Mucosa of rectum (tissue), 2 donors: ENCODE data around the gene BTBD2.

ENCODE experiments used
- H3K27ac ChIP-seq, 2 donors: one replicate each; pipeline ENCODE4 v1.7.0; 2013; ENCODE audit warnings: inconsistent platforms in 2 of 2, low read depth in 2 of 2, low read length in 2 of 2
- H3K27me3 ChIP-seq, 2 donors: one replicate each; pipeline ENCODE4 v1.7.0; 2013; ENCODE audit warnings: low read length in 2 of 2; ENCODE audit not compliant: control insufficient read depth in 2 of 2, insufficient read depth in 2 of 2
- H3K36me3 ChIP-seq, 2 donors: one replicate each; pipeline ENCODE4 v1.7.0; 2013; ENCODE audit warnings: low read length in 2 of 2; ENCODE audit not compliant: control insufficient read depth in 2 of 2, insufficient read depth in 2 of 2
- H3K4me1 ChIP-seq, 2 donors: one replicate each; pipeline ENCODE4 v1.7.0; 2013; ENCODE audit warnings: low read length in 2 of 2, mild to moderate bottlenecking in 1 of 2; ENCODE audit not compliant: control insufficient read depth in 2 of 2, insufficient read depth in 2 of 2
- H3K4me3 ChIP-seq, 2 donors: one replicate each; pipeline ENCODE4 v1.7.0; 2013; ENCODE audit warnings: low read length in 2 of 2
- H3K9ac ChIP-seq, 2 donors: one replicate each; pipeline ENCODE4 v1.7.0; 2013; ENCODE audit warnings: low read length in 2 of 2, low read depth in 1 of 2, mild to moderate bottlenecking in 1 of 2
- H3K9me3 ChIP-seq, 2 donors: one replicate each; pipeline ENCODE4 v1.7.0; 2013; ENCODE audit warnings: low read length in 2 of 2; ENCODE audit not compliant: control insufficient read depth in 2 of 2
- donor health status: healthy.
- donor health status: Normal muscosa, but diverticular disease.

Gene BTBD2

GRCh38 chr19:1938071-1938470, 77.4 kb downstream of the BTBD2 start:
- Histone ChIP-seq H3K9me3 (peaks cover 0 to 3% of the 10 kb centered on the region in 2 donors), H3K4me3 (no peak overlapping the region), H3K9ac (no peak overlapping the region), H3K36me3 (no peaks in the 10 kb centered on the region), H3K27me3 (no peaks in the 10 kb centered on the region), H3K27ac (no peak overlapping the region), H3K4me1 (peaks cover 14 to 23% of the 10 kb centered on the region in 2 donors)

GRCh38 chr19:1936916-1937610, 78.5 kb downstream of the BTBD2 start:
- H3K4me3 ChIP-seq: no peak overlapping the region
- peaks cover 0 to 3% of the 10 kb centered on the region in 2 donors for H3K9me3 ChIP-seq
- peaks cover 9 to 18% of the 10 kb centered on the region in 2 donors for H3K4me1 ChIP-seq
- H3K27ac ChIP-seq: no peak overlapping the region
- H3K36me3 ChIP-seq: no peaks in the 10 kb centered on the region
- no peaks in the 10 kb centered on the region for H3K27me3 ChIP-seq
- no peak overlapping the region for H3K9ac ChIP-seq

GRCh38 chr19:1936430-1936829, 79.1 kb downstream of the BTBD2 start:
- no peaks in the 10 kb centered on the region for H3K36me3 ChIP-seq
- H3K27me3 ChIP-seq: no peaks in the 10 kb centered on the region
- H3K9ac ChIP-seq: peak overlapping the region in 1 of 2 donors; percentile 35
- peaks cover 0 to 3% of the 10 kb centered on the region in 2 donors for H3K9me3 ChIP-seq
- H3K27ac ChIP-seq: no peak overlapping the region
- no peak overlapping the region for H3K4me3 ChIP-seq
- peaks cover 9 to 18% of the 10 kb centered on the region in 2 donors for H3K4me1 ChIP-seq

GRCh38 chr19:1935484-1936208, 79.9 kb downstream of the BTBD2 start:
- Histone ChIP-seq H3K36me3 (no peaks in the 10 kb centered on the region), H3K9me3 (peaks cover 0 to 3% of the 10 kb centered on the region in 2 donors), H3K4me3 (no peak overlapping the region), H3K4me1 (peaks cover 9 to 18% of the 10 kb centered on the region in 2 donors), H3K27me3 (no peaks in the 10 kb centered on the region), H3K9ac (peak overlapping the region in 1 of 2 donors; percentile 35), H3K27ac (peak overlapping the region in 1 of 2 donors; percentile 23)
